Measurements from ENCODE around the gene ZNF888. TPM values are rescaled to one million over a fixed set of nuclear protein-coding genes. Genes with fewer than 3 reads are reported as not detected.

ZNF888 gene
- total and polyA plus RNA-seq, 2 experiments from 2014 or later, result 2.3 to 8.3 TPM

GRCh38 chr19:52936151-52936953, 13.1 kb upstream of the ZNF888 start (continued):
- TF ChIP-seq ZNF462 (CRISPR knock-in tag; IDR thresholded peaks at IDR 0.05), result no peak
- no peak for TF ChIP-seq ETS1 (IDR thresholded peaks at IDR 0.05)
- no peak for TF ChIP-seq POLR2AphosphoS5 (IDR thresholded peaks at IDR 0.05; ENCODE audit: low read depth)
- TF ChIP-seq STAT1 (IDR thresholded peaks at IDR 0.05; ENCODE audit: unreplicated experiment), result no peak
- TF ChIP-seq ZNF114 (CRISPR knock-in tag; IDR thresholded peaks at IDR 0.05), result no peak
- TF ChIP-seq ZNF331 (CRISPR knock-in tag; IDR thresholded peaks at IDR 0.05; ENCODE audit: low read depth), result no peak

GRCh38 chr19:52935434-52935833, 12.2 kb upstream of the ZNF888 start:
- Mint-ChIP-seq H3K27ac (no peak overlapping the region), H3K4me3 (no peak overlapping the region), H3K36me3 (ENCODE audit: low read depth) (peaks cover 16% of the 10 kb centered on the region; the same call in 2 of the 3 replicates), H3K4me1 (peaks cover 16% of the 10 kb centered on the region; the same call in 2 of the 3 replicates), H3K9me3 (no peaks in the 10 kb centered on the region), H3K27me3 (ENCODE audit: insufficient read depth, low read depth, poor library complexity) (peaks cover 2% of the 10 kb centered on the region)
- Histone ChIP-seq H3K4me3 (no peak overlapping the region), H3K9me2 (ENCODE audit: insufficient read depth) (no peaks in the 10 kb centered on the region), H3K4me2 (no peak overlapping the region), H2AFZ (no peak overlapping the region), H3K27ac (ENCODE audit: low read depth) (no peak overlapping the region), H3F3A (replicated peaks; ENCODE audit: low read depth) (no peaks in the 10 kb centered on the region), H4K20me1 (replicated peaks; ENCODE audit: insufficient read depth) (peaks cover 10% of the 10 kb centered on the region), H3K36me3 (ENCODE audit: insufficient read depth) (0 out of 2 replicates have a peak, but pooled peaks cover 5% of the 10 kb centered on the region), H3K79me2 (replicated peaks; ENCODE audit: insufficient read depth) (peaks cover 47% of the 10 kb centered on the region), H3K4me1 (ENCODE audit: insufficient read depth) (0 out of 2 replicates have a peak, but pooled peaks cover 3% of the 10 kb centered on the region), H3K27me3 (ENCODE audit: insufficient read depth) (no peaks in the 10 kb centered on the region)
- TF ChIP-seq REST (IDR thresholded peaks at IDR 0.05; ENCODE audit: unreplicated experiment) (no peak), POLR2AphosphoS5 (IDR thresholded peaks at IDR 0.05; ENCODE audit: low read depth) (no peak), ZNF114 (CRISPR knock-in tag; IDR thresholded peaks at IDR 0.05) (no peak), CREB1 (CRISPR knock-in tag; IDR thresholded peaks at IDR 0.05; ENCODE audit: low read depth) (no peak), ZNF331 (CRISPR knock-in tag; IDR thresholded peaks at IDR 0.05; ENCODE audit: low read depth) (no peak), ETS1 (IDR thresholded peaks at IDR 0.05) (no peak), NANOG (IDR thresholded peaks at IDR 0.05; ENCODE audit: borderline replicate concordance) (no peak)
- no peak for ATAC-seq
- DNase-seq (ENCODE audit: low spot score), result no peak

Data from GM23338 (cell line).